ENCODE data around the gene MAT2A.

Gene MAT2A

GRCh38 chr2:85497944-85498630, 40.9 kb upstream of the MAT2A start:
- H3K36me3 ChIP-seq (ENCODE audit: control insufficient read depth in 1 of 2, insufficient read depth in 2 of 2, low read depth in 1 of 2, low read length in 2 of 2): no peaks in the 10 kb centered on the region
- no peak overlapping the region for H3K23ac ChIP-seq (ENCODE audit: low read length in 2 of 2)
- H2AK5ac ChIP-seq (ENCODE audit: low read length, severe bottlenecking): no peak overlapping the region
- no peaks in the 10 kb centered on the region for H3K9me3 ChIP-seq (ENCODE audit: control insufficient read depth, low read length)
- no peak overlapping the region for H2AFZ ChIP-seq (ENCODE audit: low read depth, low read length)
- no peak overlapping the region for H2BK15ac ChIP-seq (ENCODE audit: low read depth, poor library complexity, severe bottlenecking)
- 100% methylated on average over 2 of the region's 4 CpGs for WGBS
- H3K9ac ChIP-seq (ENCODE audit: low read length): peak overlapping the region; percentile 59
- no peak overlapping the region for H4K8ac ChIP-seq (ENCODE audit: low read length)
- no peak overlapping the region for H3K4me3 ChIP-seq (ENCODE audit: insufficient read depth in 1 of 2, low read depth in 1 of 2, low read length in 2 of 2)
- DNase-seq: no peak
- no peak overlapping the region for H3K27ac ChIP-seq (ENCODE audit: low read length, poor library complexity, severe bottlenecking)
- no peak overlapping the region for H3K4me2 ChIP-seq (ENCODE audit: low read length, poor library complexity, severe bottlenecking)
- H3K4me1 ChIP-seq (ENCODE audit: control insufficient read depth, insufficient read depth, low read depth, low read length): peaks cover 5% of the 10 kb centered on the region
- no peak overlapping the region for H2BK5ac ChIP-seq (ENCODE audit: low read depth, low read length, poor library complexity, severe bottlenecking)
- no peak overlapping the region for H4K91ac ChIP-seq (ENCODE audit: low read length)
- no peak overlapping the region for H3K4ac ChIP-seq (ENCODE audit: low read depth in 1 of 2, low read length in 2 of 2)
- H3K79me1 ChIP-seq (replicated peaks; ENCODE audit: low read length, poor library complexity, severe bottlenecking): no peaks in the 10 kb centered on the region
- H3K14ac ChIP-seq (ENCODE audit: low read length in 2 of 2): no peak overlapping the region
- no peak overlapping the region for H2BK120ac ChIP-seq (ENCODE audit: low read depth, low read length)
- H3K18ac ChIP-seq (ENCODE audit: low read depth in 1 of 2, low read length in 2 of 2): no peak overlapping the region
- H2BK12ac ChIP-seq (ENCODE audit: low read length in 2 of 2): no peak overlapping the region
- no peaks in the 10 kb centered on the region for H3K27me3 ChIP-seq (ENCODE audit: control insufficient read depth in 1 of 2, insufficient read depth in 1 of 2, low read length in 2 of 2)

DNA sequence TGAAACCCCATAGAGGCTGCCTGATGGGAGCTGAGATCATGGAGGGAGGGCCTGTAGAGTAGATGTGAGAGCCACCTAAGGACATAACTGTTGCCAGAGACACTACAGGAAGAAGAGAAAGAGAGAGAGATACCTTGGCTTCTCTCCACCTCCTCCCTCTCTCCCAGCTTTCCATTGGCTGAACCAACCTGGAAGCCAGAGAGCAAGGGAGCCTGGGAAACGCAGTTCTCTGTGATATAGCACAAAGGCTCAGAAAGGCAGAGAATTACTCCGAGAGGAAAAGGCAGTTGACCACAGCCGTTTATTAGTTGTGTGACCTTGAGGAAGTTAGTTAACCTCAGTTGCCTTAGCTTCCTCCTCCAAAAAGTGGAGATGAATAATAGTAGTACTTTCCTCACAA, 37.7 kb upstream of the MAT2A start:
- H3K18ac ChIP-seq (ENCODE audit: low read depth in 1 of 2, low read length in 2 of 2): peak overlapping the region; percentile 6 to 54
- H2AFZ ChIP-seq (ENCODE audit: low read depth, low read length): no peak overlapping the region
- H3K36me3 ChIP-seq (ENCODE audit: control insufficient read depth in 1 of 2, insufficient read depth in 2 of 2, low read depth in 1 of 2, low read length in 2 of 2): no peaks in the 10 kb centered on the region
- peak overlapping the region; percentile 44 for H2AK5ac ChIP-seq (ENCODE audit: low read length, severe bottlenecking)
- H3K23ac ChIP-seq (ENCODE audit: low read length in 2 of 2): no peak overlapping the region
- no peak overlapping the region for H3K4me2 ChIP-seq (ENCODE audit: low read length, poor library complexity, severe bottlenecking)
- H3K79me1 ChIP-seq (replicated peaks; ENCODE audit: low read length, poor library complexity, severe bottlenecking): no peaks in the 10 kb centered on the region
- no peaks in the 10 kb centered on the region for H3K9me3 ChIP-seq (ENCODE audit: control insufficient read depth, low read length)
- peak overlapping the region; percentile 9 to 51 for H2BK12ac ChIP-seq (ENCODE audit: low read length in 2 of 2)
- peak overlapping the region; percentile 54 for H4K8ac ChIP-seq (ENCODE audit: low read length)
- WGBS: 53% methylated on average over 3 of the region's 3 CpGs
- H3K14ac ChIP-seq (ENCODE audit: low read length in 2 of 2): no peak overlapping the region
- peak overlapping the region; percentile 46 to 60 for H3K4ac ChIP-seq (ENCODE audit: low read depth in 1 of 2, low read length in 2 of 2)
- H3K27ac ChIP-seq (ENCODE audit: low read length, poor library complexity, severe bottlenecking): no peak overlapping the region
- peaks cover 23% of the 10 kb centered on the region for H3K4me1 ChIP-seq (ENCODE audit: control insufficient read depth, insufficient read depth, low read depth, low read length)
- H3K4me3 ChIP-seq (ENCODE audit: insufficient read depth in 1 of 2, low read depth in 1 of 2, low read length in 2 of 2): no peak overlapping the region
- H3K9ac ChIP-seq (ENCODE audit: low read length): no peak overlapping the region
- no peak overlapping the region for H2BK15ac ChIP-seq (ENCODE audit: low read depth, poor library complexity, severe bottlenecking)
- H3K27me3 ChIP-seq (ENCODE audit: control insufficient read depth in 1 of 2, insufficient read depth in 1 of 2, low read length in 2 of 2): no peaks in the 10 kb centered on the region
- DNase-seq: peak; percentile 50
- no peak overlapping the region for H2BK5ac ChIP-seq (ENCODE audit: low read depth, low read length, poor library complexity, severe bottlenecking)
- no peak overlapping the region for H4K91ac ChIP-seq (ENCODE audit: low read length)
- no peak overlapping the region for H2BK120ac ChIP-seq (ENCODE audit: low read depth, low read length)

DNA sequence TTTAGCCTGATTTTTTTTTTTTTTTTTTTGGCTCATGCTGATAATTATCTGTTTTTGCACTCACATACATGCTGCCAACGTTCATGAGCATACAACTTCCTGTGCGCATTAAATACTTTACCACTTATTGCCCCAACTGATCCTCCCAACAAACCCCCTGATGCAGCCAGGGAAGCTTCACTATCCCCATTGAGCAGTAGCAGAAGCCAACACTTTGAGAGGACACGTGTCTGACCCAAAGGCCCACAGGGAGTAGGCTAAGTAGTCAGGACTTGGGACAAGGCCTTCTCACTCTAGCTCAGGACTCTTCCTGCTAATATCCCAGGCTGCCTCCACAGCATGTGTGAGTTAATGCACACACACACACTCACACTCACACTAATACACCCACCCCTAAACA, 36.2 kb upstream of the MAT2A start:
- Histone ChIP-seq H3K79me1 (replicated peaks; ENCODE audit: low read length, poor library complexity, severe bottlenecking) (no peaks in the 10 kb centered on the region), H2BK5ac (ENCODE audit: low read depth, low read length, poor library complexity, severe bottlenecking) (no peak overlapping the region), H3K18ac (ENCODE audit: low read depth in 1 of 2, low read length in 2 of 2) (no peak overlapping the region), H3K14ac (ENCODE audit: low read length in 2 of 2) (no peak overlapping the region), H2AK5ac (ENCODE audit: low read length, severe bottlenecking) (no peak overlapping the region), H2BK120ac (ENCODE audit: low read depth, low read length) (no peak overlapping the region), H3K23ac (ENCODE audit: low read length in 2 of 2) (no peak overlapping the region), H2BK12ac (ENCODE audit: low read length in 2 of 2) (peak overlapping the region in 1 of 2 experiments; percentile 27), H2AFZ (ENCODE audit: low read depth, low read length) (no peak overlapping the region), H3K36me3 (ENCODE audit: control insufficient read depth in 1 of 2, insufficient read depth in 2 of 2, low read depth in 1 of 2, low read length in 2 of 2) (no peaks in the 10 kb centered on the region), H3K4me2 (ENCODE audit: low read length, poor library complexity, severe bottlenecking) (no peak overlapping the region), H3K9ac (ENCODE audit: low read length) (peak overlapping the region; percentile 64), H4K8ac (ENCODE audit: low read length) (no peak overlapping the region), H2BK15ac (ENCODE audit: low read depth, poor library complexity, severe bottlenecking) (no peak overlapping the region), H4K91ac (ENCODE audit: low read length) (no peak overlapping the region), H3K4me3 (ENCODE audit: insufficient read depth in 1 of 2, low read depth in 1 of 2, low read length in 2 of 2) (no peak overlapping the region), H3K27ac (ENCODE audit: low read length, poor library complexity, severe bottlenecking) (no peak overlapping the region), H3K27me3 (ENCODE audit: control insufficient read depth in 1 of 2, insufficient read depth in 1 of 2, low read length in 2 of 2) (no peaks in the 10 kb centered on the region), H3K9me3 (ENCODE audit: control insufficient read depth, low read length) (no peaks in the 10 kb centered on the region), H3K4ac (ENCODE audit: low read depth in 1 of 2, low read length in 2 of 2) (peak overlapping the region in 1 of 2 experiments; percentile 49), H3K4me1 (ENCODE audit: control insufficient read depth, insufficient read depth, low read depth, low read length) (peaks cover 23% of the 10 kb centered on the region)
- no peak for DNase-seq
- WGBS: 86% methylated on average over 3 of the region's 3 CpGs

DNA sequence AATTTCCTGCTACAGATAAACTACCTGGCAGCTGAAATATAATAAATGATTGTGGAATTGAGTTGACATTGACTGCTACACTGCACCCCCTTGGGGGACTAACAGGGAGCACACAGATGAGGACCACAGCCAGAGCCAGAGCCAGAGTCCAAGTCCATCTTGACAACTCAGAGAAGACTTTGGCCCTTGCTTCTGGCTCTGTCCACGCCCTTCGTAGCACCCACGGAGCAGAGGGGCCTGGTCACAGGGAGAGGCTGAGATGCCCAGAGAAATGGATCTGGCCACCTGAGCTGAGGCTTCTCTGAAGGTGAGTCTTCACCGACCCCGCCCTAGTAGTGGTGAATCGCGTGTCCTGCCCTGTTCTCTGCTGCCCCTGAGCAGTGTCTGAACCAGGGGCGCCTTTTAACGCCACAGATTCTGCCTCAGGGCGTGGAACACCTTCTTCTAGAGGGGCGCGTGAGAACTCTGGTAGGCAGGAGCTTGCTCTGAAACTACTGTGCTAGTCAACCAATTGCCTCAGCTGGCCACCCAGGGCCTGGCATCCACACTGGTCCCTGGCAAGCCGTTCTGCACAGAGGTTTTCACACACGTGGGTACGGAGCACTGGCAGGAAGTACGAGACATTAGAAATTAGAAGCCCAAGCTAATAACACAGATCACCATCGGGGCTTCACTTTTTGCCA, 35.7 kb upstream of the MAT2A start:
- no peaks in the 10 kb centered on the region for H3K9me3 ChIP-seq (ENCODE audit: control insufficient read depth, low read length)
- no peak overlapping the region for H2BK5ac ChIP-seq (ENCODE audit: low read depth, low read length, poor library complexity, severe bottlenecking)
- WGBS: 87% methylated on average over 17 of the region's 17 CpGs
- peak overlapping the region; percentile 9 to 95 for H2BK12ac ChIP-seq (ENCODE audit: low read length in 2 of 2)
- no peak overlapping the region for H3K27ac ChIP-seq (ENCODE audit: low read length, poor library complexity, severe bottlenecking)
- peak overlapping the region in 1 of 2 experiments; percentile 62 for H3K4ac ChIP-seq (ENCODE audit: low read depth in 1 of 2, low read length in 2 of 2)
- no peaks in the 10 kb centered on the region for H3K79me1 ChIP-seq (replicated peaks; ENCODE audit: low read length, poor library complexity, severe bottlenecking)
- H3K27me3 ChIP-seq (ENCODE audit: control insufficient read depth in 1 of 2, insufficient read depth in 1 of 2, low read length in 2 of 2): no peaks in the 10 kb centered on the region
- H2BK120ac ChIP-seq (ENCODE audit: low read depth, low read length): no peak overlapping the region
- no peak overlapping the region for H3K4me2 ChIP-seq (ENCODE audit: low read length, poor library complexity, severe bottlenecking)
- H3K18ac ChIP-seq (ENCODE audit: low read depth in 1 of 2, low read length in 2 of 2): peak overlapping the region; percentile 50 to 89
- peak overlapping the region; percentile 12 for H4K91ac ChIP-seq (ENCODE audit: low read length)
- H2AFZ ChIP-seq (ENCODE audit: low read depth, low read length): no peak overlapping the region
- peak overlapping the region in 1 of 2 experiments; percentile 36 for H3K4me3 ChIP-seq (ENCODE audit: insufficient read depth in 1 of 2, low read depth in 1 of 2, low read length in 2 of 2)
- H4K8ac ChIP-seq (ENCODE audit: low read length): no peak overlapping the region
- peaks cover 23% of the 10 kb centered on the region for H3K4me1 ChIP-seq (ENCODE audit: control insufficient read depth, insufficient read depth, low read depth, low read length)
- H3K36me3 ChIP-seq (ENCODE audit: control insufficient read depth in 1 of 2, insufficient read depth in 2 of 2, low read depth in 1 of 2, low read length in 2 of 2): no peaks in the 10 kb centered on the region
- peak overlapping the region; percentile 64 for H3K9ac ChIP-seq (ENCODE audit: low read length)
- no peak for DNase-seq
- H2BK15ac ChIP-seq (ENCODE audit: low read depth, poor library complexity, severe bottlenecking): peak overlapping the region; percentile 64
- no peak overlapping the region for H2AK5ac ChIP-seq (ENCODE audit: low read length, severe bottlenecking)
- H3K14ac ChIP-seq (ENCODE audit: low read length in 2 of 2): peak overlapping the region in 1 of 2 experiments; percentile 63
- H3K23ac ChIP-seq (ENCODE audit: low read length in 2 of 2): no peak overlapping the region
